Liver (tissue), 9 donors: ENCODE measurements around the gene PPFIBP2. TPM values are rescaled to one million over a fixed set of nuclear protein-coding genes. Genes with fewer than 3 reads are reported as not detected.

Experiments
- DNase-seq: peaks from one replicate; pipeline ENCODE4 v3.0.0-alpha.2; 2017; ENCODE audit warnings: low spot score
- H3K27ac ChIP-seq, 2 donors: one replicate each; pipeline ENCODE4 v1.7.0; 2013; ENCODE audit warnings: inconsistent platforms in 2 of 2, low read length in 2 of 2, control low read depth in 1 of 2, low read depth in 1 of 2, mild to moderate bottlenecking in 1 of 2
- H3K27me3 ChIP-seq, 4 donors: one replicate each; pipeline versions ENCODE4 v1.6.1 to v1.7.0; 2013; ENCODE audit warnings: low read length in 3 of 4, inconsistent platforms in 1 of 4, mild to moderate bottlenecking in 1 of 4, moderate library complexity in 1 of 4; ENCODE audit not compliant: control insufficient read depth in 4 of 4, insufficient read depth in 4 of 4
- H3K36me3 ChIP-seq, 4 donors: one replicate each; pipeline versions ENCODE4 v1.6.1 to v1.7.0; 2013; ENCODE audit warnings: low read length in 3 of 4, mild to moderate bottlenecking in 3 of 4, low read depth in 1 of 4, moderate library complexity in 1 of 4; ENCODE audit not compliant: control insufficient read depth in 4 of 4, insufficient read depth in 3 of 4
- H3K4me1 ChIP-seq, 4 donors: one replicate each; pipeline versions ENCODE4 v1.6.1 to v1.7.0; 2013; ENCODE audit warnings: low read length in 3 of 4, mild to moderate bottlenecking in 3 of 4, moderate library complexity in 1 of 4; ENCODE audit not compliant: control insufficient read depth in 4 of 4, insufficient read depth in 4 of 4
- H3K4me3 ChIP-seq, 3 donors: one replicate each; pipeline versions ENCODE4 v1.6.1 to v1.7.0; 2013; ENCODE audit warnings: low read length in 3 of 3, control low read depth in 1 of 3, low read depth in 1 of 3, mild to moderate bottlenecking in 1 of 3
- H3K9ac ChIP-seq, 2 donors: one replicate each; pipeline ENCODE4 v1.7.0; 2013; ENCODE audit warnings: low read length in 2 of 2, mild to moderate bottlenecking in 2 of 2, moderate library complexity in 2 of 2, control low read depth in 1 of 2, low read depth in 1 of 2
- H3K9me3 ChIP-seq, 4 donors: one replicate each; pipeline versions ENCODE4 v1.6.1 to v1.7.0; 2013; ENCODE audit warnings: low read length in 3 of 4; ENCODE audit not compliant: control insufficient read depth in 4 of 4
- EGR1 ChIP-seq, 2 donors: IDR thresholded peaks; 2 replicates each; pipeline ENCODE4 v1.6.1; 2016 to 2018; ENCODE audit warnings: antibody characterized with exemption in 2 of 2, low read depth in 2 of 2
- FOXA2 ChIP-seq: IDR thresholded peaks from 2 replicates; pipeline ENCODE4 v1.6.1; 2016; ENCODE audit warnings: antibody characterized with exemption
- HNF4G ChIP-seq: IDR thresholded peaks from 2 replicates; pipeline ENCODE4 v1.6.1; 2016; ENCODE audit warnings: antibody characterized with exemption
- JUND ChIP-seq, 2 donors: IDR thresholded peaks; 2 replicates each; pipeline ENCODE4 v1.6.1; 2016; ENCODE audit warnings: antibody characterized with exemption in 2 of 2
- NR2F2 ChIP-seq: IDR thresholded peaks from 2 replicates; pipeline ENCODE4 v1.6.1; 2016; ENCODE audit warnings: antibody characterized with exemption
- RAD21 ChIP-seq, 2 donors: IDR thresholded peaks; 2 replicates each; pipeline ENCODE4 v1.6.1; 2016; ENCODE audit warnings: antibody characterized with exemption in 2 of 2, mild to moderate bottlenecking in 2 of 2
- RXRA ChIP-seq, 2 donors: IDR thresholded peaks; 2 replicates each; pipeline ENCODE4 v1.6.1; 2017 to 2018; ENCODE audit warnings: antibody characterized with exemption in 2 of 2, mild to moderate bottlenecking in 1 of 2
- SP1 ChIP-seq: IDR thresholded peaks from 2 replicates; pipeline ENCODE4 v1.6.1; 2018; ENCODE audit warnings: antibody characterized with exemption, mild to moderate bottlenecking
- TAF1 ChIP-seq: conservative IDR thresholded peaks from 2 replicates; pipeline ENCODE4 v1.6.1; 2016; ENCODE audit warnings: antibody characterized with exemption, mild to moderate bottlenecking
- WGBS: extraction: QIAGEN DNeasy Blood & Tissue Kit; methylation state at CpG from one replicate; pipeline ENCODE4 v1.1.7; 2013; 5-methylcytosine and 5-hydroxymethylcytosine counted together
- polyA plus RNA-seq, 2 donors: library from polyadenylated mRNA; stranded (reverse) in 1 of 2; unstranded in 1 of 2; fragments of 200-250 nt in 1 of 2; fragments of >200 nt in 1 of 2; fragmentation: Nextera tagmentation in 1 of 2; extraction: Ambion mirVana in 1 of 2; gene quantifications; one replicate each; pipeline versions ENCODE4 v1.2.1 to v1.2.3, GENCODE V29; 2013 to 2015
- total RNA-seq, 2 donors: library from RNA; depleted of rRNA; stranded (reverse); fragments of >200 nt; gene quantifications; one replicate each; pipeline ENCODE4 v1.2.3, GENCODE V29; 2014
- TF ChIP-seq, protein P1 (sequence below): IDR thresholded peaks from 2 replicates; pipeline ENCODE4 v1.6.1; 2016; ENCODE audit warnings: antibody characterized with exemption
- TF ChIP-seq, protein P2 (sequence below): fragments of 150-350 bp; IDR thresholded peaks from 2 replicates; pipeline ENCODE4 v1.5.1; 2017; ENCODE audit warnings: improper control_type of control experiment, low read depth, low read length; ENCODE audit not compliant: missing input control
- TF ChIP-seq, protein P3 (sequence below): IDR thresholded peaks from 2 replicates; pipeline ENCODE4 v1.6.1; 2016; ENCODE audit warnings: antibody characterized with exemption
- TF ChIP-seq, protein P4 (sequence below): IDR thresholded peaks from 2 replicates; pipeline ENCODE4 v1.6.1; 2016; ENCODE audit warnings: antibody characterized with exemption, mild to moderate bottlenecking
- TF ChIP-seq, protein P5 (sequence below): IDR thresholded peaks from 2 replicates; pipeline ENCODE4 v1.6.1; 2016; ENCODE audit warnings: antibody characterized with exemption
- donor health status: healthy.
- donor health status: healthy.
- donor health status: healthy.
- donor health status: healthy.
- donor health status: healthy.

Gene PPFIBP2
- total and polyA plus RNA-seq, 4 donors: 19.6 to 80.0 (median 23.2) TPM

DNA sequence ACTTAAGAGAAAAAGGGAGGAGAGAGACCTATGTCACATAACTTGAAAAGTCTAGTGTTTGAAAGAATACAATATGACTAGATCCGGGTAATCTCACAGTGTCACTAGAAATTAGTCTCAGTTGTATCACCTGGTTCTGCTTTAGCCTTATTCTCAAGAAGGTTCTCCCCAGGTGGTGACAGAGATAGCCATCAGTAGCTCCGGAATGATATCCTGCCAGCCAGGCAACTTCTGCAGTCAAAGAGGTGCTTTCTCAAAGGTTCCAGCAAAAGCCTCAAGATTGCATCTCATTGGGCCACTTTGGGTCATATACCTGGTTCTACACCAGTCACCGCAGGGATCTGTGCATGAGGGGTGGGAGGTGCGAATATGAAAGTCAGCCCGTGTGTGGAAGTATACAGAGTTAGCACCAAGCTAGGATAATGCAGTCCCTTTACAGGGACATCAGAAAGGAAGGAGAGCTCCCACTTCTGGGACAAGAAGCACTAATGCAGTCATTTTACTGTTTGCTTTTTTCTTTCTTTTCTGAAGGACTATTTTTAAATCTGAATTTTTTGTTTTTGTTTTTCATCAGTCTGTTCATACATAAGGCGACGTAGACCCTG, 98.4 kb downstream of the PPFIBP2 start:
- Histone ChIP-seq H3K9ac (no peak overlapping the region), H3K36me3 (peaks cover 0 to 20% (median 15%) of the 10 kb centered on the region in 4 donors), H3K27ac (peak overlapping the region; percentile 52 to 73), H3K27me3 (no peaks in the 10 kb centered on the region), H3K9me3 (no peaks in the 10 kb centered on the region), H3K4me1 (peaks cover 8 to 21% (median 17%) of the 10 kb centered on the region in 4 donors), H3K4me3 (no peak overlapping the region)
- 64% methylated on average over 7 of the region's 7 CpGs for WGBS
- TF ChIP-seq, protein P1, sequence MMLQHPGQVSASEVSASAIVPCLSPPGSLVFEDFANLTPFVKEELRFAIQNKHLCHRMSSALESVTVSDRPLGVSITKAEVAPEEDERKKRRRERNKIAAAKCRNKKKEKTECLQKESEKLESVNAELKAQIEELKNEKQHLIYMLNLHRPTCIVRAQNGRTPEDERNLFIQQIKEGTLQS: no peak
- TF ChIP-seq SP1 (no peak), NR2F2 (no peak), RXRA (IDR thresholded peaks at IDR 0.05) (no peak), HNF4G (no peak), JUND (IDR thresholded peaks at IDR 0.05) (no peak), TAF1 (no peak), RAD21 (IDR thresholded peaks at IDR 0.05) (no peak), FOXA2 (no peak), EGR1 (IDR thresholded peaks at IDR 0.05; ENCODE audit: low read depth in 2 of 2) (no peak)
- TF ChIP-seq, protein P2, sequence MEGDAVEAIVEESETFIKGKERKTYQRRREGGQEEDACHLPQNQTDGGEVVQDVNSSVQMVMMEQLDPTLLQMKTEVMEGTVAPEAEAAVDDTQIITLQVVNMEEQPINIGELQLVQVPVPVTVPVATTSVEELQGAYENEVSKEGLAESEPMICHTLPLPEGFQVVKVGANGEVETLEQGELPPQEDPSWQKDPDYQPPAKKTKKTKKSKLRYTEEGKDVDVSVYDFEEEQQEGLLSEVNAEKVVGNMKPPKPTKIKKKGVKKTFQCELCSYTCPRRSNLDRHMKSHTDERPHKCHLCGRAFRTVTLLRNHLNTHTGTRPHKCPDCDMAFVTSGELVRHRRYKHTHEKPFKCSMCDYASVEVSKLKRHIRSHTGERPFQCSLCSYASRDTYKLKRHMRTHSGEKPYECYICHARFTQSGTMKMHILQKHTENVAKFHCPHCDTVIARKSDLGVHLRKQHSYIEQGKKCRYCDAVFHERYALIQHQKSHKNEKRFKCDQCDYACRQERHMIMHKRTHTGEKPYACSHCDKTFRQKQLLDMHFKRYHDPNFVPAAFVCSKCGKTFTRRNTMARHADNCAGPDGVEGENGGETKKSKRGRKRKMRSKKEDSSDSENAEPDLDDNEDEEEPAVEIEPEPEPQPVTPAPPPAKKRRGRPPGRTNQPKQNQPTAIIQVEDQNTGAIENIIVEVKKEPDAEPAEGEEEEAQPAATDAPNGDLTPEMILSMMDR: no peak
- TF ChIP-seq, protein P3, sequence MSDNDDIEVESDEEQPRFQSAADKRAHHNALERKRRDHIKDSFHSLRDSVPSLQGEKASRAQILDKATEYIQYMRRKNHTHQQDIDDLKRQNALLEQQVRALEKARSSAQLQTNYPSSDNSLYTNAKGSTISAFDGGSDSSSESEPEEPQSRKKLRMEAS: no peak
- TF ChIP-seq, protein P4, sequence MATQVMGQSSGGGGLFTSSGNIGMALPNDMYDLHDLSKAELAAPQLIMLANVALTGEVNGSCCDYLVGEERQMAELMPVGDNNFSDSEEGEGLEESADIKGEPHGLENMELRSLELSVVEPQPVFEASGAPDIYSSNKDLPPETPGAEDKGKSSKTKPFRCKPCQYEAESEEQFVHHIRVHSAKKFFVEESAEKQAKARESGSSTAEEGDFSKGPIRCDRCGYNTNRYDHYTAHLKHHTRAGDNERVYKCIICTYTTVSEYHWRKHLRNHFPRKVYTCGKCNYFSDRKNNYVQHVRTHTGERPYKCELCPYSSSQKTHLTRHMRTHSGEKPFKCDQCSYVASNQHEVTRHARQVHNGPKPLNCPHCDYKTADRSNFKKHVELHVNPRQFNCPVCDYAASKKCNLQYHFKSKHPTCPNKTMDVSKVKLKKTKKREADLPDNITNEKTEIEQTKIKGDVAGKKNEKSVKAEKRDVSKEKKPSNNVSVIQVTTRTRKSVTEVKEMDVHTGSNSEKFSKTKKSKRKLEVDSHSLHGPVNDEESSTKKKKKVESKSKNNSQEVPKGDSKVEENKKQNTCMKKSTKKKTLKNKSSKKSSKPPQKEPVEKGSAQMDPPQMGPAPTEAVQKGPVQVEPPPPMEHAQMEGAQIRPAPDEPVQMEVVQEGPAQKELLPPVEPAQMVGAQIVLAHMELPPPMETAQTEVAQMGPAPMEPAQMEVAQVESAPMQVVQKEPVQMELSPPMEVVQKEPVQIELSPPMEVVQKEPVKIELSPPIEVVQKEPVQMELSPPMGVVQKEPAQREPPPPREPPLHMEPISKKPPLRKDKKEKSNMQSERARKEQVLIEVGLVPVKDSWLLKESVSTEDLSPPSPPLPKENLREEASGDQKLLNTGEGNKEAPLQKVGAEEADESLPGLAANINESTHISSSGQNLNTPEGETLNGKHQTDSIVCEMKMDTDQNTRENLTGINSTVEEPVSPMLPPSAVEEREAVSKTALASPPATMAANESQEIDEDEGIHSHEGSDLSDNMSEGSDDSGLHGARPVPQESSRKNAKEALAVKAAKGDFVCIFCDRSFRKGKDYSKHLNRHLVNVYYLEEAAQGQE: no peak
- TF ChIP-seq, protein P5, sequence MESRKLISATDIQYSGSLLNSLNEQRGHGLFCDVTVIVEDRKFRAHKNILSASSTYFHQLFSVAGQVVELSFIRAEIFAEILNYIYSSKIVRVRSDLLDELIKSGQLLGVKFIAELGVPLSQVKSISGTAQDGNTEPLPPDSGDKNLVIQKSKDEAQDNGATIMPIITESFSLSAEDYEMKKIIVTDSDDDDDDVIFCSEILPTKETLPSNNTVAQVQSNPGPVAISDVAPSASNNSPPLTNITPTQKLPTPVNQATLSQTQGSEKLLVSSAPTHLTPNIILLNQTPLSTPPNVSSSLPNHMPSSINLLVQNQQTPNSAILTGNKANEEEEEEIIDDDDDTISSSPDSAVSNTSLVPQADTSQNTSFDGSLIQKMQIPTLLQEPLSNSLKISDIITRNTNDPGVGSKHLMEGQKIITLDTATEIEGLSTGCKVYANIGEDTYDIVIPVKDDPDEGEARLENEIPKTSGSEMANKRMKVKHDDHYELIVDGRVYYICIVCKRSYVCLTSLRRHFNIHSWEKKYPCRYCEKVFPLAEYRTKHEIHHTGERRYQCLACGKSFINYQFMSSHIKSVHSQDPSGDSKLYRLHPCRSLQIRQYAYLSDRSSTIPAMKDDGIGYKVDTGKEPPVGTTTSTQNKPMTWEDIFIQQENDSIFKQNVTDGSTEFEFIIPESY: no peak
- no peak for DNase-seq
